Endothelial cell of umbilical vein (primary cell): ENCODE measurements around the gene ARHGAP18. TPM values are rescaled to one million over a fixed set of nuclear protein-coding genes. Genes with fewer than 3 reads are reported as not detected.
A peak's percentile ranks its signal among the peaks of the same experiment; 100 is the strongest.

Source experiments
- BruUV-seq: library from RNA; stranded (reverse); fragments of 400-500 nt; replicated peaks from 2 replicates; lab custom pipeline; 2021; lab: Mats Ljungman, UMichigan
- CTCF ChIA-PET: fragments of 300-600, 350-600 bp; sonication (Branson Sonifier 250); formaldehyde crosslinking; loops from one replicate; lab custom pipeline; 2021; ENCODE audit warnings: antibody characterized with exemption, inconsistent platforms; lab: Charles Lee
- POLR2A ChIA-PET: fragments of 300-600, 350-600 bp; sonication (Branson Sonifier 250); formaldehyde crosslinking; loops from one replicate; lab custom pipeline; 2021; ENCODE audit warnings: antibody characterized with exemption, inconsistent platforms; lab: Charles Lee
- DNase-seq: peaks from one replicate; pipeline ENCODE4 v3.0.0-alpha.2; 2011; ENCODE audit warnings: low read depth, low spot score
- FAIRE-seq: peaks from 2 replicates; lab custom pipeline; 2011; peaks lifted over from hg19 to GRCh38; lab: Jason Lieb, UNC
- H2AFZ ChIP-seq: 2 replicates; pipeline ENCODE4 v1.6.0; 2012; ENCODE audit warnings: low read depth, low read length, control low read depth, inconsistent platforms
- H3K27ac ChIP-seq: 2 replicates; pipeline ENCODE4 v1.5.1; 2011; ENCODE audit warnings: low read depth, mild to moderate bottlenecking, control low read depth, low read length, moderate library complexity; ENCODE audit not compliant: insufficient read depth
- H3K27me3 ChIP-seq, 2 experiments: 2 replicates each; pipeline versions ENCODE4 v1.6.0 to v1.6.1; 2011; ENCODE audit warnings: low read length in 2 of 2, mixed read lengths in 1 of 2; ENCODE audit not compliant: control insufficient read depth in 2 of 2, insufficient read depth in 2 of 2
- H3K36me3 ChIP-seq, 2 experiments: 2 replicates in 1 of 2; 3 replicates in 1 of 2; pipeline ENCODE4 v1.5.1; 2011; ENCODE audit warnings: low read length in 2 of 2, mild to moderate bottlenecking in 1 of 2, moderate library complexity in 1 of 2; ENCODE audit not compliant: control insufficient read depth in 2 of 2, insufficient read depth in 2 of 2; ENCODE audit errors: extremely low read depth in 1 of 2
- H3K4me1 ChIP-seq: 3 replicates; pipeline ENCODE4 v1.5.1; 2011; ENCODE audit warnings: mild to moderate bottlenecking, low read length; ENCODE audit not compliant: control insufficient read depth, insufficient read depth; ENCODE audit errors: extremely low read depth
- H3K4me2 ChIP-seq: 2 replicates; pipeline ENCODE4 v1.6.1; 2011; ENCODE audit warnings: low read length, control low read depth, mixed read lengths; ENCODE audit not compliant: insufficient read depth
- H3K4me3 ChIP-seq, 3 experiments: fragments of 200-600 bp in 1 of 3; sonication (generic), shearing (Covaris generic) in 1 of 3; replicated peaks in 1 of 3; 2 replicates each; pipeline ENCODE4 v1.5.1; 2011 to 2016; ENCODE audit warnings: control low read depth in 3 of 3, low read length in 3 of 3, mild to moderate bottlenecking in 2 of 3, inconsistent platforms in 1 of 3, low read depth in 1 of 3, moderate library complexity in 1 of 3; ENCODE audit not compliant: insufficient read depth in 1 of 3
- H3K79me2 ChIP-seq: 2 replicates; pipeline ENCODE4 v1.6.0; 2012; ENCODE audit warnings: low read length, inconsistent platforms; ENCODE audit not compliant: control insufficient read depth, insufficient read depth
- H3K9ac ChIP-seq: replicated peaks from 2 replicates; pipeline ENCODE3; 2011; ENCODE audit warnings: low read length, control low read depth; ENCODE audit not compliant: insufficient read depth; ENCODE audit errors: extremely low read depth
- H3K9me1 ChIP-seq: replicated peaks from 3 replicates; pipeline ENCODE4 v1.6.0; 2011; ENCODE audit warnings: mild to moderate bottlenecking, low read length; ENCODE audit not compliant: control insufficient read depth, insufficient read depth; ENCODE audit errors: extremely low read depth
- H3K9me3 ChIP-seq: replicated peaks from 2 replicates; pipeline ENCODE4 v1.5.1; 2012; ENCODE audit warnings: low read length, inconsistent platforms; ENCODE audit not compliant: control insufficient read depth, insufficient read depth
- H4K20me1 ChIP-seq: replicated peaks from 2 replicates; pipeline ENCODE3; 2011; ENCODE audit warnings: mild to moderate bottlenecking, low read length; ENCODE audit not compliant: control insufficient read depth, insufficient read depth; ENCODE audit errors: extremely low read depth
- CTCF ChIP-seq, 2 donors: IDR thresholded peaks; 1 replicate in 1 of 2; 2 replicates in 1 of 2; pipeline ENCODE4 v1.5.1; 2011; ENCODE audit warnings: low read length in 2 of 2, mild to moderate bottlenecking in 2 of 2, moderate library complexity in 2 of 2, control low read depth in 1 of 2, inconsistent platforms in 1 of 2, low read depth in 1 of 2; ENCODE audit not compliant: insufficient read depth in 1 of 2; ENCODE audit errors: extremely low read depth in 1 of 2
- EZH2 ChIP-seq: IDR thresholded peaks from 2 replicates; pipeline ENCODE4 v1.6.1; 2012; ENCODE audit warnings: borderline replicate concordance, low read depth, mild to moderate bottlenecking, moderate library complexity, low read length, inconsistent platforms; ENCODE audit not compliant: severe bottlenecking
- FOS ChIP-seq: IDR thresholded peaks from 2 replicates; pipeline ENCODE4 v1.6.1; 2011; ENCODE audit warnings: mild to moderate bottlenecking, low read length, moderate library complexity, borderline replicate concordance; ENCODE audit not compliant: insufficient read depth
- GATA2 ChIP-seq: IDR thresholded peaks from 2 replicates; pipeline ENCODE4 v1.7.0; 2011; ENCODE audit warnings: low read depth, mild to moderate bottlenecking, moderate library complexity, mixed read lengths, low read length; ENCODE audit not compliant: insufficient read length, insufficient read depth
- JUN ChIP-seq: IDR thresholded peaks from 2 replicates; pipeline ENCODE4 v1.6.1; 2011; ENCODE audit warnings: borderline replicate concordance, low read depth; ENCODE audit not compliant: insufficient read length, insufficient read depth
- MAX ChIP-seq: IDR thresholded peaks from 2 replicates; pipeline ENCODE4 v1.6.1; 2011; ENCODE audit not compliant: insufficient read depth, insufficient read length
- MYC ChIP-seq: IDR thresholded peaks from one replicate; pipeline ENCODE4 v1.6.1; 2011; ENCODE audit warnings: mild to moderate bottlenecking, low read depth, low read length
- POLR2A ChIP-seq: IDR thresholded peaks from 2 replicates; pipeline ENCODE4 v1.6.1; 2012; ENCODE audit warnings: low read depth, mild to moderate bottlenecking, control low read depth, low read length
- POLR2AphosphoS5 ChIP-seq: IDR thresholded peaks from 2 replicates; pipeline ENCODE4 v1.6.1; 2012; ENCODE audit warnings: low read depth, mild to moderate bottlenecking, control low read depth, low read length, moderate library complexity; ENCODE audit not compliant: insufficient read depth
- dilution Hi-C: fragments of 300-500 bp; cut with MboI; formaldehyde crosslinking; loops from one replicate; pipeline ENCODE4 v1.15.0; 2019; ENCODE audit warnings: low sequenced_read_pairs; ENCODE audit not compliant: extremely low pct_ligation_motif_present
- intact Hi-C: fragments of 100-400 bp; cut with micrococcal nuclease; formaldehyde crosslinking; loops from one replicate; pipeline ENCODE4 v1.10.0; 2022
- polyA plus RNA-seq, 4 experiments: library from polyadenylated mRNA; depleted of rRNA in 3 of 4; stranded (reverse) in 3 of 4; unstranded in 1 of 4; fragments of >200 nt; gene quantifications; 2 replicates each; pipeline versions ENCODE4 v1.2.1 to v1.2.3, GENCODE V29; 2011 to 2012; ENCODE audit warnings: missing spikeins in 1 of 4
- total RNA-seq: library from RNA; stranded (reverse); gene quantifications from 2 replicates; pipeline ENCODE4 v1.2.3, GENCODE V29; 2021

ARHGAP18 gene
- total and polyA plus RNA-seq, 2 donors (not counting 3 experiments of a cell fraction or from before 2014, with no cell fraction given) = 13.1 to 86.1 TPM

GRCh38 chr6:129667034-129667433 lies 42.9 kb downstream of the ARHGAP18 start:
- no peaks in the 10 kb centered on the region for H3K27me3 ChIP-seq
- H4K20me1 ChIP-seq = no peaks in the 10 kb centered on the region
- no peak overlapping the region for H3K4me2 ChIP-seq
- TF ChIP-seq CTCF (IDR thresholded peaks at IDR 0.05; ENCODE audit: extremely low read depth in 1 of 2, insufficient read depth in 1 of 2, low read depth in 1 of 2, low read length in 2 of 2) = no peak
- no peak for TF ChIP-seq MYC
- TF ChIP-seq POLR2A = no peak
- no peak for TF ChIP-seq EZH2
- TF ChIP-seq GATA2 = no peak
- no peak for TF ChIP-seq MAX
- TF ChIP-seq POLR2AphosphoS5 = no peak
- TF ChIP-seq JUN = no peak
- TF ChIP-seq FOS = no peak
- peaks cover 0 to 4% of the 10 kb centered on the region in 2 experiments for H3K36me3 ChIP-seq
- intact Hi-C loops (loop anchor here (1.0 to 2.0 kb wide), 3 partner anchors 22 to 69 kb away; no protein-coding TSS in a partner anchor), dilution Hi-C loops (no loop called here)
- DNase-seq (peak; percentile 64), FAIRE-seq (no peak)
- no peaks in the 10 kb centered on the region for H3K9me3 ChIP-seq
- no TSS peak for BruUV-seq
- no peak overlapping the region for H2AFZ ChIP-seq
- peaks cover 59% of the 10 kb centered on the region for H3K79me2 ChIP-seq
- H3K27ac ChIP-seq = no peak overlapping the region
- ChIA-PET POLR2A (no interaction called here), CTCF (no interaction called here)
- no peak overlapping the region for H3K4me3 ChIP-seq
- no peaks in the 10 kb centered on the region for H3K9me1 ChIP-seq
- H3K9ac ChIP-seq = no peak overlapping the region
- peaks cover 56% of the 10 kb centered on the region for H3K4me1 ChIP-seq
